ENCODE results near the gene LY6G6C.

Gene LY6G6C

DNA sequence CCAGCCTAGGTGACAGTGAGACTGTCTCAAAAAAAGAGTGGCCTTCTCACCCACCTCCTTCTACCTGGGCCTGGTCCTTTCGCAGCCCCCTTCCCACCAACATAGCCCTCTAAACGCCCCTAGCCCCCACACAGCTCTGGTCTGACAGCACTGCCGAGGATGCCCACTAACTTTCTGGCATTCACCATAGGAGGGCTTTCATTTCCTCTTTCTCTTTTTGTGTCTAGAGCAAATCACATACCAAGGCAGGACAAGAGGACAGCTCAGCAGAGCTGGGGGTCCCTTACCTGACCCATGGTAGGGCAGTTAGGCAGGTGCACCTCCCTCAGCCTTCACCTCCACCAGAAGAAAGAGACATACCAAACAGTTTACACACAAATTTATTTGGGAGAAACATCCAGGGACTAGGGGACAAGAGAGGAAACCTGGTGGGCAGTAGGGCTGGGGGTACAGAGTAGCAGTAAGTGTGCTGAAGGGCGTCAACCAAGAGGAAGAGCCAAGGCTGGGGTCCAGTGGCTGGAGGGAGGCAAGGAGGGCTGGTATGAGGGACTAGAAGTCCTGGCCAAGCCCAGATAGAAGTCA, 45.1 kb downstream of the LY6G6C start:
- TF ChIP-seq GATA2 (IDR thresholded peaks at IDR 0.05; ENCODE audit: low read depth, low read length) (no peak), GATA3 (IDR thresholded peaks at IDR 0.05; ENCODE audit: low read depth, low read length) (no peak)

DNA sequence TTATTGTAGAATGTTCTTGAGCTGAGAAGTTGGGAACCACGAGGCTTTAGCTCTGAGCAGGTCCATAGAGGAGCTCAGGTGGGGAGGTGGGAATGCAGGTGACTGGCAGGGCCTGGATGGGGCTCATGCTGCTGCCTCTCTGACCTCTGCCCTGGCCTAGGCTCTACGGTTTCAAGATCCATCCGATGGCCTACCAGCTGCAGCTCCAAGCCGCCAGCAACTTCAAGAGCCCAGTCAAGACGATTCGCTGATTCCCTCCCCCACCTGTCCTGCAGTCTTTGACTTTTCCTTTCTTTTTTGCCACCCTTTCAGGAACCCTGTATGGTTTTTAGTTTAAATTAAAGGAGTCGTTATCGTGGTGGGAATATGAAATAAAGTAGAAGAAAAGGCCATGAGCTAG, 51.9 kb downstream of the LY6G6C start, which contains the start of gene LY6G5B:
LY6G5B (plus strand) TSS at position 301 of the 400 bp plus-strand sequence. CDS start 975 bp downstream, outside the sequence.
- TF ChIP-seq GATA2 (IDR thresholded peaks at IDR 0.05; ENCODE audit: low read depth, low read length) (no peak), GATA3 (IDR thresholded peaks at IDR 0.05; ENCODE audit: low read depth, low read length) (no peak)

Data from SH-SY5Y (cell line).